Measurements from ENCODE around the gene NBDY.

NBDY gene

GRCh38 chrX:56785442-56785841 is 56.4 kb downstream of the NBDY start:
- DNase-seq (ENCODE audit: low read depth) = no peak

GRCh38 chrX:56786889-56787733 is 58.1 kb downstream of the NBDY start:
- DNase-seq (ENCODE audit: low read depth) = no peak

- DNase-seq (ENCODE audit: low read depth) = no peak
These were observed 58.7 kb downstream of the NBDY start for GRCh38 chrX:56787734-56788152.

- no peak for DNase-seq (ENCODE audit: low read depth)
These were observed 59.2 kb downstream of the NBDY start for GRCh38 chrX:56788229-56788628.

GRCh38 chrX:56788717-56789122 is 59.7 kb downstream of the NBDY start:
- no peak for DNase-seq (ENCODE audit: low read depth)

- DNase-seq (ENCODE audit: low read depth) = no peak
These were observed 60.6 kb downstream of the NBDY start for GRCh38 chrX:56789518-56790070.

GRCh38 chrX:56790778-56791177 is 61.7 kb downstream of the NBDY start:
- no peak for DNase-seq (ENCODE audit: low read depth)

- DNase-seq (ENCODE audit: low read depth) = no peak
These were observed 62.4 kb downstream of the NBDY start for GRCh38 chrX:56791456-56791855.

- DNase-seq (ENCODE audit: low read depth) = no peak
These were observed 63.4 kb downstream of the NBDY start for GRCh38 chrX:56792270-56793111.

GRCh38 chrX:56793112-56793430 is 64.0 kb downstream of the NBDY start:
- no peak for DNase-seq (ENCODE audit: low read depth)

- DNase-seq (ENCODE audit: low read depth) = no peak
These were observed 64.7 kb downstream of the NBDY start for GRCh38 chrX:56793521-56794320.

GRCh38 chrX:56794404-56795230 is 65.6 kb downstream of the NBDY start:
- DNase-seq (ENCODE audit: low read depth) = no peak

- DNase-seq (ENCODE audit: low read depth) = no peak
These were observed 66.3 kb downstream of the NBDY start for GRCh38 chrX:56795309-56795868.

GRCh38 chrX:56796641-56797395 is 67.8 kb downstream of the NBDY start:
- DNase-seq (ENCODE audit: low read depth) = no peak

- DNase-seq (ENCODE audit: low read depth) = no peak
These were observed 68.7 kb downstream of the NBDY start for GRCh38 chrX:56797574-56798338.

GRCh38 chrX:56798339-56798711 is 69.3 kb downstream of the NBDY start:
- DNase-seq (ENCODE audit: low read depth) = no peak

- DNase-seq (ENCODE audit: low read depth) = no peak
These were observed 70.1 kb downstream of the NBDY start for GRCh38 chrX:56798866-56799758.

GRCh38 chrX:56800307-56800706 is 71.3 kb downstream of the NBDY start:
- DNase-seq (ENCODE audit: low read depth) = no peak

Measured in stimulated activated CD8-positive, alpha-beta memory T cell treated with anti-CD3 and anti-CD28 coated beads, Interleukin-12 subunit alpha, Interleukin-12 subunit beta, amount 100 ng/mL, for 1 hour (primary cell).